ENCODE measurements around the gene ETV5.

ETV5 gene

GRCh38 chr3:186107215-186108105 lies 1.4 kb downstream of the ETV5 start:
- TF ChIP-seq CTCF (IDR thresholded peaks at IDR 0.05) (0 out of 2 replicates have a peak, but pooled peaks have one; percentile 11), ZFX (IDR thresholded peaks at IDR 0.05; ENCODE audit: borderline replicate concordance) (no peak)
- H3K27ac ChIP-seq: no peak overlapping the region

DNA sequence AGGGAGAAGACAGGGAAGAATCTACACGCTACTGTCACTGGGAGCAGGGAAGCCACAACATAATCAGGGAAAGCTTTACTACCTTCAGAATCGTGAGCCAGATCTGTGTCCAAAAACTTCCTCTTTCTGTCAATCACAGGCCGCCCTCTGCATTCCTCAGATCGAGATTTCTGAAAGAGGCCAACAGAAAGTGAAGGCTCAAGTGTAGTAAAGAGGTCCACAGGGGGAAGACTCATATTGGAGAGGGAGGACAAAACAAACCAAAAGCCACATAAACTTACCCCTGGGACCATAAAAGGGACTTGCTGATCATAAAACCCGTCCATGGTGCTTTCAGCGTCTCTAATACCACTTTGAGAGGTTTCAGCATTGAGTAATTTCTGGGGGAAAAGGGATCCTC lies 3.3 kb downstream of the ETV5 start:
- no peak overlapping the region for H3K27ac ChIP-seq
- TF ChIP-seq CTCF (IDR thresholded peaks at IDR 0.05) (no peak), ZFX (IDR thresholded peaks at IDR 0.05; ENCODE audit: borderline replicate concordance) (no peak)

DNA sequence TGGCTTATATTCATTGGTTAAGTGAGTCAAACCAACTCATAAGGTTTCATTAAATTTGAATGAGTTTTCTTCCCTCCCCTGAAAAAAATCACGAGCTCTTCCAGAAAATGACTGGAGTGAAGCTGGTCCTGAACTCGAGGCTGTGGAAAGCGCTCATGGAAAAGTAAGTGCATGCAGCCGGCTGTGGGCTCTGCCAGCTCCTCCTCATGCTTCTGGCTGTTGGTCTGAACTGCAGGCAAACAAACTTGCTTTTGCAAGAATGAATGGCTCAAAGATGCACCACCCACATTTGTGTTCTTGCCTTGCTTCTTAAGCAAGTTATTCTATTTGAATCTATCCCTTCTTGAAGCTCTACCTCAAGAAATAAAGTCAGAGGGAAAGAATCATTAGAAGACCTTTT lies 6.2 kb downstream of the ETV5 start:
- no peak overlapping the region for H3K27ac ChIP-seq
- TF ChIP-seq ZFX (IDR thresholded peaks at IDR 0.05; ENCODE audit: borderline replicate concordance) (no peak), CTCF (IDR thresholded peaks at IDR 0.05) (no peak)

DNA sequence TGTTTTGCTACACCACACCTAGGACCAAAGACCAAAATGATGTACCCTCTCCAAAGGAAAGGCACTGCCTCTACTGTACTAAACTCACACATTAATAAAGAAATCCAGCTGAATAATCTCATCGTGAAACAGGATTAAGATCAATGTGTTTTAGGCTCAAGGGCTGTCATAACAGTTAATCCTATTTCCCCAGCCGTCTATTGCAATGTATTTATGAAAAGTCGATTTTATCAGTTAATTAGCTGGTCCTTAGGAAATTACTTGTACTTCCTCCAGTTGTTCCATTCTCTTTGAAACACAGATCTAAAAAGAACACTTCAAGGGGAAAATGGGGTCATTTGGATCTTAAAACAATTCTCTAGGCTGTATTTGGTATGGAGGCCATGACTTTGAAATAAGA lies 8.5 kb downstream of the ETV5 start:
- TF ChIP-seq CTCF (IDR thresholded peaks at IDR 0.05): no peak
- no peak for TF ChIP-seq ZFX (IDR thresholded peaks at IDR 0.05; ENCODE audit: borderline replicate concordance)
- H3K27ac ChIP-seq: no peak overlapping the region

GRCh38 chr3:186099178-186099577 lies 9.7 kb downstream of the ETV5 start:
- TF ChIP-seq CTCF (IDR thresholded peaks at IDR 0.05): no peak
- TF ChIP-seq ZFX (IDR thresholded peaks at IDR 0.05; ENCODE audit: borderline replicate concordance): no peak
- no peak overlapping the region for H3K27ac ChIP-seq

- no peak overlapping the region for H3K27ac ChIP-seq
- no peak for TF ChIP-seq ZFX (IDR thresholded peaks at IDR 0.05; ENCODE audit: borderline replicate concordance)
- TF ChIP-seq CTCF (IDR thresholded peaks at IDR 0.05): no peak
These were observed 10.1 kb downstream of the ETV5 start for GRCh38 chr3:186098740-186099139.

Measured in 22Rv1 (cell line).